T47D (cell line): ENCODE data around the gene MMEL1.
"Not testable (repeated sequence)": the region's sequence is repeated elsewhere in the genome, so short reads cannot be mapped to it uniquely, and the experiment has no call there.

Experiments used
- DNase-seq, 2 experiments: peaks; one replicate each; pipeline versions ENCODE4 v3.0.0 to v3.0.0-alpha.2; 2011 to 2012; ENCODE audit warnings: low read depth in 1 of 2, low spot score in 1 of 2
- JUND ChIP-seq: IDR thresholded peaks from 2 replicates; pipeline ENCODE4 v1.6.1; 2012; ENCODE audit warnings: low read depth
- in situ Hi-C: cut with HindIII; loops from 2 replicates; pipeline ENCODE4 v1.10.0; 2016; ENCODE audit warnings: low sequenced_read_pairs, low pct_unique_long_range_greater_than_20kb

Gene MMEL1

DNA sequence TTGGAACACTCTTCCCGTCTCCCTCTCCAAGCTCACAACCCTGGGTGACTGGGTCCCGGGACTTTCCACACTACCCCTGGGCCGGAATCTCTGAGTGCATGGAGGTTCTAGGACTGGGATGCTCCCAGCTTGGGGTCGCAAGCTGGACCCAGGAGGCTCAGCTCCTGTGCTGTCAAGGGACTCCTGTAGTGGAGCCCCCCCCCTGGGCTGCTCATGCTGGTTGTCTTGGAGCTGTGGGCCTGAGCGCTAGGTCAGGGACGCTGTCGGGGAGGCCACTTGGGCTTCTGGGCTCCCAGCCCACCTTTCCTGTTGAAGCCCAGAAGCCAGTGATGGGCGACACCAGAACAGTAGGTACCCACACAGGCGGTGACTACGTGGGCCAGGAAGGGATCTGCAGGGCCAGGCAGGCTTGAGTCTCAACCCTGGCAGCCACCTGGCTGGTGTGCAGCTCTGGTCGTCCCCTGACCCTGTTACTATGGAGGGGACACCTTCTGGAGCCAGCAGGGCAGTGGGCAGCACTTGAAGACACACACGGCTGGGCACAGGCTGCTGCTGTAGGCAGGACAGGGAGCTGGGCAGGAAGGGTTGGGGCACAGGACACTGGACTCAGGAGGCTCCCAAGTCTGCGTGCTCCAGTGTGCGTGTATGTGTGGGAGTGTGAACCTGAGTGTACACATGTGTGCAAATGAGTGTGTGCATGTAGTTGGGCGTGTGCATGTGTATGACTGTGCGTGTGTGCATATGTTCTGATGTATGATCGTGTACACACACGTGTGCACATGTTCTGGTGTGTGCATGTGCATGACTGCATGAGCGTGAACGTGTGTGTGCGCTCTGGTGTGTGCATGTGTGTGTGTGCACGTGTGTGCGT lies 3.0 kb downstream of the MMEL1 start:
- no peak for DNase-seq
- TF ChIP-seq JUND: no peak
- in situ Hi-C loops: no loop called here

DNA sequence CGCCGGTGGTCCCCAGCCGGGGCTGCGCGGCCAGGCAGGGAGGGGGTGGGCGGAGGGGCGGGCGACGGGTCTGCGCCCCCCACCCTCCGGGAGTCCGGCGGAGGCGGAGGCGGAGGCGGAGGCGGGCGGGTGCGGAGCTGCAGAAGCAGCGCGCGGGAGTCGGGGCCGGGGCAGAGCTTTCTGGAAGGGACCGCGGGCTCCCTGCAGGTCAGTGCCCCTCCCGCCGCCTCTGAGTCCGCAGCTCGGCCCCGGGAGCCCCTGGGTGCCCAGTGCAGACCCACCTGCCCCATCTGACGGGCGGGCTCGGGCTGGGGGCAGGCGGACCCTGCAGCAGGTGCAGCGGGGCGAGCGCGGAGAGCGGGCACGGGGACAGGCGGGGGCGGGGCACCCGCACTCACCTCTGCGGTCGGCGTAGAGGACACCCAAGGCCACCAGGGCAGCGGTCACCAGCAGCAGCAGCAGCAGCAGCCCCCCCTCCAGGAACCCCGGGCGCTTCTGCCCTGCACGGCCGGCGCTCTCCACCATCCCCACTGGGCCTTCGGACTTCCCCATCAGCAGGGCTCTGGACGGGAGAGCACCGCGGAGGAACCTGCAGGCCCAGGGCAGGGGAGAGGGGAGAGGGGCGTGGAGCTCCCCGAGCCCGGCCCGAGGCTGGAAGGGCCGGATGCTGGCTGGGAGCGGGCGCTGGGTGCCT lies 3.7 kb downstream of the MMEL1 start:
- no peak for DNase-seq
- in situ Hi-C loops: no loop called here
- no peak for TF ChIP-seq JUND

DNA sequence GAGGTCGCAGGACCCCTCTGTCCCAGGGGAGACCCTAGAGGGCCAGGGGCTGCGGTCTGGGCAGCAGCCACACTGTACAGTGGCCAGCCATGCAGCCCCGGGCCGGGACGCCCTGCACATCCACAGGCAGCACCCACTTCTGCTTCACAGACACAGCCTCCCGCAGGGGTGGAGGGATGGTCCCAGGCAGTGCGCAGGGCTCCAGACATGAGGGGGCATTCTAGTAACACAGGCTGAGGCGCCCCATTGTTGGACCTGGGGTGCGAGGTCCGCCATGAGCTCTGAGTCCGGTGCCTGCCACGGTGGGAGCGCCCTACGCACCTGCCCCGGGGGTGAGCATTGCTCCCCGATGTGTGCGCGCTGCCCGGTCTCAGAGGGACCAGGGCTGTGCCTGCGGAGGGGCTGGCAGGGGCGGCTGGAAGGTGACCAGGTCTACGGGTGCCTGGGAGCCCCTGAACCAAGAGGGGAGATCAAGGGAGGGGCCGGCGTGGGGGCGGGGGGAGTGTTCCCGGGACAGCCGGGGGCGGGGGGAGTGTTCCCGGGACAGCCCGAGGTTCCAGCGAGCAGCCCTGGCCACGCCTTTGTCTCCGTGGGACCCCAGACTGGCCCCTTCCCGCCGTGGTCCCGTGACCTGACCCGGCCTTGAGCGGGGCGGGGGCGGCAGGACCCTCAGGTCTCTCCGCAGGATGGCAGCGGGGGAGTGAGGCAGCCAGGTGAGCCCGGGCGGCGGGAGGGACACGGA lies 4.5 kb downstream of the MMEL1 start:
- DNase-seq: no peak
- TF ChIP-seq JUND: no peak
- in situ Hi-C loops: no loop called here

DNA sequence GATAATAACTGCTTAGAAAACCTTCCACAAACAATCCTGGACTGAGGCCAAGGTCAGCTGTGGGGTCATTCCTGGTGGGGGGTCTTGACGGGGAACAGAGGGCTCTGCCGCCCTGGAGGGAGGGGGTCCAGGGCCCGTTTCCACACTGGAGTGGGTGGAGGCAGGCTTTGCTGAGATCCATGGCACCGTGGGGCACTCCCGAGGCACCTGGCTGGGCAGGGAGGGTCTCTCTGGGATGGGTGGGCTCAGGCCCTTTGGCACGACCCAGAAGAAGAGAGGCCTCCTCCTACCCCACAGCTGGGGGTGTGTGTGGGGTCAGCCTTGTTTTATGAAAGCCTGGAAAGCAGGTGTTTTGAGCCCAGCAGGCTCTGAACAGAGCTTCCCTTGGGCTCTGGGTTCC lies 5.1 kb downstream of the MMEL1 start:
- in situ Hi-C loops: no loop called here
- no peak for TF ChIP-seq JUND
- DNase-seq: no peak

DNA sequence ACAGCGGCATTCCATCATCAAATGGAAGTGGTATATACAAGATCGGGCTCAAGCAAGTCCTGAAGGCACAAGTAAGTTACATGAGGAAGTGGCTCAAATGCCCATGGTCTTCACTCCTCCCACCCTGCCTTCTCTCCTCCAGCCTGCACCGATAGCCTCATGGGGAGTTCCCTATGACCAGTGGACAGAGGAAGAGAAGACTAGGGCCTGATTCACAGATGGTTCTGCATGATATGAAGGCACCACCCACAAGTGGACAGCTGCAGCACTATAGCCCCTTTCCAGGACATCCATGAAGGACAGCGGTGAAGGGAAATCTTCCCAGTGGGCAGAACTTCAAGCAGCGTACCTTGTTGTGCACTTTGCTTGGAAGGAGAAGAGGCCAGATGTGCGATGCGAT lies 7.1 kb downstream of the MMEL1 start:
- DNase-seq, in situ Hi-C loops: not testable (repeated sequence)

DNA sequence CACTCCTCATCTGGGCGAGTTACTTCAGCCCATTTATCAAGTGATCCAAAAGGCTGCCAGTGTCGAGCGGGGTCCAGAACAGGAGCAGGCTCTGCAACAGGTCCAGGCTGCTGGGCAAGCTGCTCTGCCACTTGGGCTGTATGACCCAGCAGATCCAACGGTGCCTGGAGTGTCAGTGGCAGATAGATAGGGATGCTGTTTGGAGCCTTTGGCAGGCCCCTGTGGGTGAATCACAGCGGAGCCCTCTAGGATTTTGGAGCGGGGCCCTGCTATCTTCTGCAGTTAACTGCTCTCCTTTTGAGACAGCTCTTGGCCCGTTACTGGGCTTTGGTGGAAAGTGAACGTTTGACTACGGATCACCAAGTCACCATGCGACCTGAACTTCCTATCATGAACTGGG lies 7.5 kb downstream of the MMEL1 start:
- DNase-seq: no peak
- TF ChIP-seq JUND: no peak
- in situ Hi-C loops: no loop called here

DNA sequence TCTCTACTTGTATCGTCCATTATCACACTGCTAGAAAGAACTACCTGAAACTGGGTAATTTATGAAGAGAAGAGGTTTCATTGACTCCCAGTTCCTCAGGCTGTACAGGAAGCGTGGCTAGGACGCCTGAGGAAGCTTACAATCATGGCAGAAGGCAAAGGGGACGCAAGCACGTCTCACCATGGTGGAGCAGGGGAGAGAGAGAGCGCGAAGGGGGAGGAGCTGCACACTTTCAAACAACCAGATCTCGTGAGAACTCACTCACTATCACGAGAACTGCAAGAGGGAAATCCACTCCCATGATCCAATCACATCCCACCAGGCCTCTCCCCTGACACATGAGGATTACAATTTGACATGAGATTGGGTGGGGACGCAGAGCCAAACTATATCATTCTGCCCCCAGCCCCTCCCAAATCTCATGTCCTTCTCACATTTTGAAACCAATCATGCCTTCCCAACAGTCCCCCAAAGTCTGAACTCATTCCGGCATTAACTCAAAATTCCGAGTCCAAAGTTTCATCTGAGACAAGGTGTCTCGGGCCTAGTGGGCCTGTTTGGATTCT lies 8.0 kb downstream of the MMEL1 start:
- TF ChIP-seq JUND: no peak
- in situ Hi-C loops: no loop called here
- no peak for DNase-seq

DNA sequence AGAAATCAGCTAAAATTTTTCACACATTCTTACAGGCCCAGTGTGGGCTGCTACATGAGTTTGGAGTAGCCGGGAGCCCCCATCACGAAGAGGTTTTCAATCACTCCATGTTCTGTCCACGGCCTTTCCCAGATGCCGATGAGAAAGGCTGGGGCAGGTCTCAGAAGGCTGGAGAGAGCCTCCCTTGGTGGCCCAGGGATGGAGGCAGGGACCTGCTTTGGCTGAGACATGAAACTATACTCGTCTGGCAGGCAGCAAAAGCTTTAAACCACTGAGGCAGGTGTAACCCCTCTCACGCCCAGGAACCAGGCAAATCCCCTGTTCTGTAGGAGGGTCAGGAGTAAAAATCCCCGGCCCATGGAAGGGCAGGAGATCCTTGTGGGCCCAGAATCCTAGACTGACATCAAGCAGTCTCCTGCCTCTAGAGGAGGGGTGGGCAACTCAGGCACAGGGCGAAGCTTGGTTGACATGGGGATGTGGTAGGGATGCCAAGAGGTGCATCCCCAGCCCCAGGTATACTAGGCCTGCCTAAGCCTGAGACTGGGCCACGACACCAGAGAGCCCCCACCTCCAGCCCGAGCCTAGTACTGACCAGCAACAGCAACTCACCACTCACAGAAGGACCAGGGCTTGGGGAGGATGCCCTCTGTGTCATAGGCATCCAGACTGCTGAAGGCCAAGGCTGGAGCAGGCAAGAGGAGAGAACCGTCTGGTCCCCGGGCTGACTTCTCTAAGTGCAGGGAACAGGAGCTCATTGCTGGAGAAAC lies 9.1 kb downstream of the MMEL1 start:
- in situ Hi-C loops: no loop called here
- DNase-seq: no peak
- no peak for TF ChIP-seq JUND

DNA sequence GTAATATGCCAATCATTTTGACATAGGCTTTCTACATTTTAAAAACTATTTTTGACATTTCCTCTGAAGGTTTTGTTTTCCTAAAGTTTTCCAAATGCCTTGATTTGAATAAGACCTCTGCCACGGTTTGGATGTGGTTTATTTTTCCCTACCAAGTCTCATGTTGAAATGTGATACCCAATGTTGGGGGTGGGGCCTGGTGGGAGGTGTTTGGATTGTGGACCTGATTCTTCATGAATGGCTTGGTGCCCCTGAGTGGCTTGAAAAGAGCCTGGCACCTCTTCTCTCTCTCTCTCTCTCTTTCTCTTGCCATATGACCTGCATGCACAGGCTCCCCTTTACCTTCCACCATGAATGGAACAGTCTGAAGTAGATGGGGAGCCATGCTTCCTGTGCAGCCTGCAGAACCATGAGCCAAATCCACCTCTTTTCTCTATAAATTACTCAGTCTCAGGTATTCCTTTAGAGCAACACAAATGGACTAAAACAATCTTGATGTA lies 14.8 kb downstream of the MMEL1 start:
- DNase-seq: no peak
- TF ChIP-seq JUND: no peak
- in situ Hi-C loops: no loop called here

DNA sequence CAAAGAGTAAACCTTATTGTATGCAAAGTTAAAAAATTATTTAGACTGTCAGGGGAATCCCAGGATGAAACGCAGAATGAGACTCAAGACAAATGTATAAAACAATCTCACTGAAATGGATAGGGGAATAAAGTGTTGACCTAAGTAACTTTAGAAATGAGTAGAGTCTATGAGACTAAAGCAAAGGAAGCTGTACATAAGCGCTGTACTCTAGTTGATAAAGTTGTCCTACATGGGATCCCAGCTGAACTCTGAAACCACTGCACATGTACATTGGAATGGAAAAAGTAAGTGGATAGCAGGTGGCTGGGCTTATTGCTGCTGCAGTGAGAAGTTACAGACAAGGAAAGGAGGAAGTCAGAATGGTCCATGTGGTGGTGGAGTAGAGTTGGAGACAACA lies 18.7 kb downstream of the MMEL1 start:
- no peak for TF ChIP-seq JUND
- DNase-seq: no peak
- in situ Hi-C loops: no loop called here

DNA sequence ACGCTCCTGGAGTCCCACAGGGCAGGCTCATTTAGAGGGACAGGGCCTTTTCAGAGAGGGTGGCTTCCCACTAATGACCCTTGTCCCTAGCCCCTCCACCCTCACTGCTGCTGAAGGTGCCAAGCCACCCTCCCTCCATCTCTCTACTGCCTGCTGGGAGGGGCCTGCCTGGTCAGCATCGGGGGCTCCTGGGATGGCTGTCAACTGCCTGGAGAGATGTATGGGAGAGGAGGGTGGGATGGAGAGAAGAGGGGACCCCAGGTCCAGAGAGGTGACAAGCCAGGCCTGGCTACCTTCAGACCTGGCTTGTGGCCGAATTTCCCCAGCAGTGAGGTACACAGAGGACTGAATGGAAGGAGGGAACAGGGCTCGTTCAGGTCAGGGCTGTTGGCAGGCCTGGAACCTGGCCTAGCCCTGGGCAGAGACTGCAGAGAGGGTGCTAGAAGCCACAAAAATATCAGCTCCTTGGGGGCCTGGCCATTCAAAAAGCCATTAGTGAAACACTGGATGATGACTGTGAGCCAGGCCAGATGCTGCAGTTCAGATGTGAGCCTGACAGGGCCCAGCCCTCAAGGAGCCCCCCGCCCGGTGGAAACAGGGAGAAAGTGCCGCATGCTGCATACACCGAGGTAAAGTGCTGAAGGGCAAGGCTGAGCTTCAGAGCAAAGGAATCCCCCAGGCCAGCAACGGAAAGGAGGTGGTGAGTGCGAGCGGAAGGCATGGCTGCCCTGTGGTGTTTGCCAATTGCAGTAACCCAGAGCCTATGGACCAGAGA lies 20.0 kb downstream of the MMEL1 start:
- in situ Hi-C loops: no loop called here
- no peak for DNase-seq
- no peak for TF ChIP-seq JUND
